Ishikawa (cell line): ENCODE measurements around the gene KRT33B.

Source experiments
- CEBPB ChIP-seq: IDR thresholded peaks from 2 replicates; pipeline ENCODE4 v1.6.1; 2012
- CREB1 ChIP-seq: IDR thresholded peaks from 2 replicates; pipeline ENCODE4 v1.6.1; 2012; ENCODE audit warnings: low read depth
- EGR1 ChIP-seq: IDR thresholded peaks from 2 replicates; pipeline ENCODE4 v1.6.1; 2012
- EP300 ChIP-seq: IDR thresholded peaks from 2 replicates; pipeline ENCODE4 v1.6.1; 2012; ENCODE audit warnings: borderline replicate concordance
- FOXM1 ChIP-seq: IDR thresholded peaks from 2 replicates; pipeline ENCODE4 v1.6.1; 2012; ENCODE audit warnings: low read depth, borderline replicate concordance
- MAX ChIP-seq: IDR thresholded peaks from 2 replicates; pipeline ENCODE4 v1.6.1; 2012
- NFIC ChIP-seq: IDR thresholded peaks from 2 replicates; pipeline ENCODE4 v1.6.1; 2012
- RAD21 ChIP-seq: IDR thresholded peaks from 2 replicates; pipeline ENCODE4 v1.6.1; 2012; ENCODE audit warnings: low read depth
- TAF1 ChIP-seq: IDR thresholded peaks from 2 replicates; pipeline ENCODE4 v1.6.1; 2012; ENCODE audit warnings: low read depth, mild to moderate bottlenecking
- TCF12 ChIP-seq: IDR thresholded peaks from 2 replicates; pipeline ENCODE4 v1.6.1; 2012; ENCODE audit warnings: low read depth
- TEAD4 ChIP-seq: IDR thresholded peaks from 2 replicates; pipeline ENCODE4 v1.6.1; 2012
- YY1 ChIP-seq: IDR thresholded peaks from 2 replicates; pipeline ENCODE4 v1.6.1; 2012; ENCODE audit warnings: low read depth
- ZBTB7A ChIP-seq: IDR thresholded peaks from 2 replicates; pipeline ENCODE4 v1.6.1; 2012; ENCODE audit warnings: low read depth
- TF ChIP-seq, protein P1 (sequence below): IDR thresholded peaks from 2 replicates; pipeline ENCODE4 v1.6.1; 2012; ENCODE audit warnings: low read depth, mild to moderate bottlenecking

DNA sequence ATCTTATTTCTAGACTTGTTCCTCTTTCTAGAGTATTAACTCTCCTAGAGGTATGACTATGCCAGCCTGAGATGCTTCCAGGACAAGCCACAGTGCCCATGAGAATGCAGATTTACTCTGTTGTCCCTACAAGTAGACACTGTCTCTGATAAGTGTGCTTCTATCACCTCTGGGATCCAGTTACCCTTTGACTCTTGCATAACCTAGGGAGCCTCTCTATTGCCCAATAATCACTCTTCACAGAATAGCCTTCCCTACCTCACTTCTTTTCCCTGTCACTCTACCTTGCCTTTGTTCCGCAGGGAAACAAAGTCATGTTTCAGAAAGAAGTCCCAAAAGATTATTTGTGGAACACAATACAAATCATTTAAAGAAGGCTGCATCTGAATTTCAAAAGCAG, 14.1 kb upstream of the KRT33B start:
- peak; percentile 51 for TF ChIP-seq CEBPB
- no peak for TF ChIP-seq CREB1
- TF ChIP-seq RAD21, result no peak
- TF ChIP-seq TAF1, result no peak
- TF ChIP-seq YY1, result no peak
- no peak for TF ChIP-seq EP300
- TF ChIP-seq, protein P1, sequence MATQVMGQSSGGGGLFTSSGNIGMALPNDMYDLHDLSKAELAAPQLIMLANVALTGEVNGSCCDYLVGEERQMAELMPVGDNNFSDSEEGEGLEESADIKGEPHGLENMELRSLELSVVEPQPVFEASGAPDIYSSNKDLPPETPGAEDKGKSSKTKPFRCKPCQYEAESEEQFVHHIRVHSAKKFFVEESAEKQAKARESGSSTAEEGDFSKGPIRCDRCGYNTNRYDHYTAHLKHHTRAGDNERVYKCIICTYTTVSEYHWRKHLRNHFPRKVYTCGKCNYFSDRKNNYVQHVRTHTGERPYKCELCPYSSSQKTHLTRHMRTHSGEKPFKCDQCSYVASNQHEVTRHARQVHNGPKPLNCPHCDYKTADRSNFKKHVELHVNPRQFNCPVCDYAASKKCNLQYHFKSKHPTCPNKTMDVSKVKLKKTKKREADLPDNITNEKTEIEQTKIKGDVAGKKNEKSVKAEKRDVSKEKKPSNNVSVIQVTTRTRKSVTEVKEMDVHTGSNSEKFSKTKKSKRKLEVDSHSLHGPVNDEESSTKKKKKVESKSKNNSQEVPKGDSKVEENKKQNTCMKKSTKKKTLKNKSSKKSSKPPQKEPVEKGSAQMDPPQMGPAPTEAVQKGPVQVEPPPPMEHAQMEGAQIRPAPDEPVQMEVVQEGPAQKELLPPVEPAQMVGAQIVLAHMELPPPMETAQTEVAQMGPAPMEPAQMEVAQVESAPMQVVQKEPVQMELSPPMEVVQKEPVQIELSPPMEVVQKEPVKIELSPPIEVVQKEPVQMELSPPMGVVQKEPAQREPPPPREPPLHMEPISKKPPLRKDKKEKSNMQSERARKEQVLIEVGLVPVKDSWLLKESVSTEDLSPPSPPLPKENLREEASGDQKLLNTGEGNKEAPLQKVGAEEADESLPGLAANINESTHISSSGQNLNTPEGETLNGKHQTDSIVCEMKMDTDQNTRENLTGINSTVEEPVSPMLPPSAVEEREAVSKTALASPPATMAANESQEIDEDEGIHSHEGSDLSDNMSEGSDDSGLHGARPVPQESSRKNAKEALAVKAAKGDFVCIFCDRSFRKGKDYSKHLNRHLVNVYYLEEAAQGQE, result no peak
- TF ChIP-seq FOXM1, result no peak
- TF ChIP-seq EGR1, result no peak
- TF ChIP-seq MAX, result no peak
- TF ChIP-seq TEAD4, result no peak
- TF ChIP-seq ZBTB7A, result no peak
- TF ChIP-seq NFIC, result no peak
- no peak for TF ChIP-seq TCF12
